ENCODE results near the gene MACROH2A1. TPM values are rescaled to one million over a fixed set of nuclear protein-coding genes. Genes with fewer than 3 reads are reported as not detected.

MACROH2A1 gene
- total and polyA plus RNA-seq, 9 of the 15 experiments (the other 6 are each of a cell fraction or from before 2014, with no cell fraction given) = 44.9 to 289 (median 193) TPM

- TF ChIP-seq PBX2 (CRISPR knock-in tag; IDR thresholded peaks at IDR 0.05; ENCODE audit: low read depth) = no peak
- no peak for TF ChIP-seq PBX2 (tag; conservative IDR thresholded peaks at IDR 0.05; ENCODE audit: low read depth)
- no peak for TF ChIP-seq SETDB1 (IDR thresholded peaks at IDR 0.05; ENCODE audit: low read length)
- 0 out of 2 replicates have a peak, but pooled peaks have one; percentile 2 for TF ChIP-seq ZNF766 (CRISPR knock-in tag; conservative IDR thresholded peaks at IDR 0.05)
- TF ChIP-seq CTCF (IDR thresholded peaks at IDR 0.05 in 2 of 3, conservative IDR thresholded peaks at IDR 0.05 in 1 of 3; ENCODE audit: insufficient read depth in 2 of 3, low read depth in 1 of 3, low read length in 3 of 3) = peak in 1 of 3 experiments; percentile 12; a peak in 1 of 6 replicates
- TF ChIP-seq, protein P1, sequence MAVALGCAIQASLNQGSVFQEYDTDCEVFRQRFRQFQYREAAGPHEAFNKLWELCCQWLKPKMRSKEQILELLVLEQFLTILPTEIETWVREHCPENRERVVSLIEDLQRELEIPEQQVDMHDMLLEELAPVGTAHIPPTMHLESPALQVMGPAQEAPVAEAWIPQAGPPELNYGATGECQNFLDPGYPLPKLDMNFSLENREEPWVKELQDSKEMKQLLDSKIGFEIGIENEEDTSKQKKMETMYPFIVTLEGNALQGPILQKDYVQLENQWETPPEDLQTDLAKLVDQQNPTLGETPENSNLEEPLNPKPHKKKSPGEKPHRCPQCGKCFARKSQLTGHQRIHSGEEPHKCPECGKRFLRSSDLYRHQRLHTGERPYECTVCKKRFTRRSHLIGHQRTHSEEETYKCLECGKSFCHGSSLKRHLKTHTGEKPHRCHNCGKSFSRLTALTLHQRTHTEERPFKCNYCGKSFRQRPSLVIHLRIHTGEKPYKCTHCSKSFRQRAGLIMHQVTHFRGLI (CRISPR knock-in tag; IDR thresholded peaks at IDR 0.05) = no peak
- no peak for TF ChIP-seq ILF3 (IDR thresholded peaks at IDR 0.05; ENCODE audit: borderline replicate concordance)
- no peak for TF ChIP-seq HEY1 (CRISPR knock-in tag; IDR thresholded peaks at IDR 0.05; ENCODE audit: borderline replicate concordance)
- no peak for TF ChIP-seq IRF9 (tag; IDR thresholded peaks at IDR 0.05)
- TF ChIP-seq MYC (IDR thresholded peaks at IDR 0.05; ENCODE audit: low read depth, low read length) = 0 out of 2 replicates have a peak, but pooled peaks have one; percentile 31
- TF ChIP-seq MYC (CRISPR knock-in tag; IDR thresholded peaks at IDR 0.05; ENCODE audit: borderline replicate concordance, low read depth) = no peak
- TF ChIP-seq MYBL2 (IDR thresholded peaks at IDR 0.05; ENCODE audit: low read depth) = no peak
- no peak for TF ChIP-seq MYBL2 (CRISPR knock-in tag; IDR thresholded peaks at IDR 0.05; ENCODE audit: borderline replicate concordance)
- peak; percentile 66; the same call in 1 of the 2 replicates for TF ChIP-seq L3MBTL2 (IDR thresholded peaks at IDR 0.05)
- no peak for TF ChIP-seq ETV6 (IDR thresholded peaks at IDR 0.05; ENCODE audit: borderline replicate concordance in 1 of 2, low read depth in 2 of 2, low read length in 1 of 2)
- no peak for TF ChIP-seq ETV6 (CRISPR knock-in tag; IDR thresholded peaks at IDR 0.05; ENCODE audit: borderline replicate concordance)
- TF ChIP-seq BACH1 (tag; IDR thresholded peaks at IDR 0.05) = no peak
- no peak for TF ChIP-seq NEUROD1 (IDR thresholded peaks at IDR 0.05; ENCODE audit: borderline replicate concordance, low read depth, low read length, partially characterized antibody)
Measured at GRCh38 chr5:135437796-135438560, 38.9 kb upstream of the MACROH2A1 start (continued).

Measured in K562 (cell line).